Stomach (tissue), 9 donors: Measurements from ENCODE around the gene AGBL4. TPM values are rescaled to one million over a fixed set of nuclear protein-coding genes. Genes with fewer than 3 reads are reported as not detected.
A peak's percentile ranks its signal among the peaks of the same experiment; 100 is the strongest.

Experiments used
- DNase-seq, 2 donors: peaks; one replicate each; pipeline versions ENCODE4 v3.0.0 to v3.0.0-alpha.2; 2013 to 2019
- H3K27ac ChIP-seq, 5 donors: fragments of 200-600 bp in 4 of 5; sonication (generic) in 4 of 5; one replicate each; pipeline ENCODE4 v1.5.1; 2013 to 2019; ENCODE audit warnings: mild to moderate bottlenecking in 1 of 5, moderate library complexity in 1 of 5
- H3K27me3 ChIP-seq, 3 donors: fragments of 200-600 bp; sonication (generic); one replicate each; pipeline ENCODE4 v1.5.1; 2017 to 2019; ENCODE audit warnings: mixed run types in 1 of 3
- H3K36me3 ChIP-seq, 4 donors: fragments of 200-600 bp; sonication (generic); 1 replicate in 3 of 4; 2 replicates in 1 of 4; pipeline ENCODE4 v1.5.1; 2016 to 2019
- H3K4me1 ChIP-seq, 4 donors: fragments of 200-600 bp; sonication (generic); one replicate each; pipeline ENCODE4 v1.5.1; 2016 to 2019
- H3K4me3 ChIP-seq, 4 donors: fragments of 200-600 bp; sonication (generic) in 3 of 4; one replicate each; pipeline ENCODE4 v1.5.1; 2016 to 2019; ENCODE audit warnings: mild to moderate bottlenecking in 1 of 4
- H3K9me3 ChIP-seq, 4 donors: fragments of 200-600 bp; sonication (generic); one replicate each; pipeline ENCODE4 v1.5.1; 2016 to 2019
- CTCF ChIP-seq, 7 experiments: fragments of 450-650 bp in 4 of 7; fragments of 200-600 bp in 3 of 7; sonication (generic) in 3 of 7; IDR thresholded peaks; one replicate each; pipeline ENCODE4 v1.5.1; 2016 to 2019; ENCODE audit warnings: antibody characterized with exemption in 7 of 7, control low read depth in 2 of 7, mild to moderate bottlenecking in 1 of 7
- EP300 ChIP-seq: sonication (generic); formaldehyde crosslinking; IDR thresholded peaks from one replicate; pipeline ENCODE4 v1.6.1; 2017; ENCODE audit warnings: antibody characterized with exemption
- POLR2A ChIP-seq, 4 donors: fragments of 450-650 bp; IDR thresholded peaks; one replicate each; pipeline ENCODE4 v1.6.1; 2016; ENCODE audit warnings: antibody characterized with exemption in 4 of 4, control low read depth in 2 of 4, mild to moderate bottlenecking in 1 of 4, moderate library complexity in 1 of 4
- POLR2AphosphoS5 ChIP-seq, 3 donors: sonication (generic); formaldehyde crosslinking; IDR thresholded peaks; one replicate each; pipeline ENCODE4 v1.6.1; 2016; ENCODE audit warnings: antibody characterized with exemption in 3 of 3
- WGBS, 5 donors: extraction: QIAGEN DNeasy Blood & Tissue Kit in 3 of 5; methylation state at CpG; one replicate each; pipeline versions ENCODE4 v1.1.5 to v1.1.7; 2013 to 2018; 5-methylcytosine and 5-hydroxymethylcytosine counted together
- intact Hi-C: fragments of 100-400 bp; cut with DNase I; formaldehyde crosslinking; loops from one replicate; pipeline ENCODE4 v1.15.1; 2023; ENCODE audit warnings: low total_unique reads
- polyA plus RNA-seq, 3 donors: library from polyadenylated mRNA; stranded (reverse); fragments of 200-250 nt; gene quantifications; one replicate each; pipeline ENCODE4 v1.2.3, GENCODE V29; 2013
- total RNA-seq, 5 donors: library from RNA; depleted of rRNA; stranded (reverse); fragments of >200 nt; gene quantifications; one replicate each; pipeline versions ENCODE4 v1.1.0 to v1.2.3, GENCODE V29; 2014 to 2016
- donor health status: healthy with polysubstance abuse.
- donor health status: Bipolar disorder and iron deficiency.
- donor health status: healthy.

Gene AGBL4
- total and polyA plus RNA-seq, 8 donors, result 0.92 TPM; not detected in 7

- WGBS, 5 donors, result 75 to 89% (median 78%) methylated on average over 2 of the region's 2 CpGs
These were observed 1349.1 kb downstream of the AGBL4 start for GRCh38 chr1:48674641-48675040.

GRCh38 chr1:48673332-48674105, 1350.2 kb downstream of the AGBL4 start:
- intact Hi-C loops, result loop anchor here (10.0 kb wide), 1 partner anchor 141 kb away; no protein-coding TSS in a partner anchor
- 60 to 75% (median 67%) methylated on average over 12 of the region's 12 CpGs for WGBS, 5 donors
- Histone ChIP-seq H3K36me3 (no peaks in the 10 kb centered on the region), H3K27me3 (peaks cover 0 to 4% (median 0%) of the 10 kb centered on the region in 3 donors), H3K9me3 (no peaks in the 10 kb centered on the region), H3K27ac (no peak overlapping the region), H3K4me1 (peaks cover 0 to 20% (median 14%) of the 10 kb centered on the region in 4 donors), H3K4me3 (no peak overlapping the region)
- TF ChIP-seq CTCF (IDR thresholded peaks at IDR 0.05), result no peak
- TF ChIP-seq EP300, result no peak
- TF ChIP-seq POLR2A (IDR thresholded peaks at IDR 0.05), result no peak
- TF ChIP-seq POLR2AphosphoS5 (IDR thresholded peaks at IDR 0.05), result no peak
- peak in 1 of 2 donors; percentile 43 for DNase-seq

More at GRCh38 chr1:48674641-48675040, 1349.1 kb downstream of the AGBL4 start:
- intact Hi-C loops, result loop anchor here (10.0 kb wide), 1 partner anchor 140 kb away; no protein-coding TSS in a partner anchor
- no peak overlapping the region for H3K27ac ChIP-seq
- peaks cover 0 to 20% (median 14%) of the 10 kb centered on the region in 4 donors for H3K4me1 ChIP-seq
- no peak for DNase-seq
- TF ChIP-seq POLR2AphosphoS5 (IDR thresholded peaks at IDR 0.05) (no peak), CTCF (IDR thresholded peaks at IDR 0.05) (no peak), POLR2A (IDR thresholded peaks at IDR 0.05) (no peak), EP300 (no peak)
- H3K36me3 ChIP-seq, result no peaks in the 10 kb centered on the region
- no peaks in the 10 kb centered on the region for H3K9me3 ChIP-seq
- no peak overlapping the region for H3K4me3 ChIP-seq
- H3K27me3 ChIP-seq, result peaks cover 0 to 7% (median 0%) of the 10 kb centered on the region in 3 donors

GRCh38 chr1:48671578-48671977, 1352.2 kb downstream of the AGBL4 start:
- TF ChIP-seq CTCF (IDR thresholded peaks at IDR 0.05) (no peak), POLR2A (IDR thresholded peaks at IDR 0.05) (no peak), POLR2AphosphoS5 (IDR thresholded peaks at IDR 0.05) (no peak), EP300 (no peak)
- H3K4me1 ChIP-seq, result peaks cover 0 to 8% (median 3%) of the 10 kb centered on the region in 4 donors
- WGBS, 5 donors, result 44 to 98% (median 91%) methylated on average over 1 of the region's 1 CpG
- H3K27ac ChIP-seq, result no peak overlapping the region
- no peaks in the 10 kb centered on the region for H3K27me3 ChIP-seq
- no peak for DNase-seq
- no peak overlapping the region for H3K4me3 ChIP-seq
- intact Hi-C loops, result loop anchor here (10.0 kb wide), 1 partner anchor 143 kb away; no protein-coding TSS in a partner anchor
- H3K9me3 ChIP-seq, result no peaks in the 10 kb centered on the region
- no peaks in the 10 kb centered on the region for H3K36me3 ChIP-seq

- Histone ChIP-seq H3K27ac (no peak overlapping the region), H3K4me1 (no peaks in the 10 kb centered on the region), H3K36me3 (no peaks in the 10 kb centered on the region), H3K4me3 (no peak overlapping the region), H3K9me3 (no peaks in the 10 kb centered on the region), H3K27me3 (no peaks in the 10 kb centered on the region)
- intact Hi-C loops, result loop anchor here (10.0 kb wide), 1 partner anchor 144 kb away; no protein-coding TSS in a partner anchor
- WGBS, 5 donors, result 37 to 55% (median 52%) methylated on average over 4 to 5 of the region's 5 CpGs
- peak in 1 of 2 donors; percentile 63 for DNase-seq
- TF ChIP-seq POLR2AphosphoS5 (IDR thresholded peaks at IDR 0.05) (no peak), EP300 (no peak), POLR2A (IDR thresholded peaks at IDR 0.05) (no peak), CTCF (IDR thresholded peaks at IDR 0.05) (no peak)
These were observed 1353.3 kb downstream of the AGBL4 start for GRCh38 chr1:48670234-48671020.
